GM12892 (cell line): ENCODE results near the gene ARHGAP1.

ENCODE experiments used
- DNase-seq: peaks from one replicate; pipeline ENCODE4 v3.0.0; 2011; ENCODE audit not compliant: insufficient read length
- FAIRE-seq: peaks from 2 replicates; lab custom pipeline; 2011; peaks lifted over from hg19 to GRCh38; lab: Jason Lieb, UNC
- POLR2A ChIP-seq: IDR thresholded peaks from 2 replicates; pipeline ENCODE4 v1.6.1; 2011; ENCODE audit warnings: low read depth, low read length, control low read depth
- POLR2AphosphoS5 ChIP-seq: IDR thresholded peaks from 2 replicates; pipeline ENCODE4 v1.6.1; 2011; ENCODE audit warnings: low read depth, low read length, control low read depth
- TAF1 ChIP-seq: IDR thresholded peaks from 2 replicates; pipeline ENCODE4 v1.6.1; 2011; ENCODE audit warnings: low read depth, mild to moderate bottlenecking, control low read depth, low read length, borderline replicate concordance

The ARHGAP1 gene

GRCh38 chr11:46682773-46683752, 17.4 kb downstream of the ARHGAP1 start:
- FAIRE-seq (no peak), DNase-seq (no peak)
- no peak for TF ChIP-seq POLR2A

- no peak for DNase-seq
- FAIRE-seq, result no peak
- TF ChIP-seq POLR2AphosphoS5 (no peak), TAF1 (no peak), POLR2A (no peak)
Observed at GRCh38 chr11:46681814-46682213, 18.6 kb downstream of the ARHGAP1 start.

- DNase-seq, result no peak
- FAIRE-seq, result no peak
- TF ChIP-seq POLR2A, result no peak
- no peak for TF ChIP-seq POLR2AphosphoS5
- TF ChIP-seq TAF1, result no peak
Observed at GRCh38 chr11:46680815-46681214, 19.6 kb downstream of the ARHGAP1 start.

- TF ChIP-seq POLR2AphosphoS5, result no peak
- no peak for TF ChIP-seq POLR2A
- TF ChIP-seq TAF1, result no peak
- FAIRE-seq (no peak), DNase-seq (no peak)
Observed at GRCh38 chr11:46680164-46680760, 20.2 kb downstream of the ARHGAP1 start.

- FAIRE-seq, result no peak
- TF ChIP-seq POLR2A (no peak), TAF1 (no peak), POLR2AphosphoS5 (no peak)
- no peak for DNase-seq
Observed at GRCh38 chr11:46679241-46680163, 20.9 kb downstream of the ARHGAP1 start.

GRCh38 chr11:46678741-46679130, 21.7 kb downstream of the ARHGAP1 start:
- no peak for FAIRE-seq
- no peak for TF ChIP-seq POLR2A
- no peak for TF ChIP-seq POLR2AphosphoS5
- TF ChIP-seq TAF1, result no peak

GRCh38 chr11:46677991-46678740, 22.3 kb downstream of the ARHGAP1 start:
- no peak for TF ChIP-seq POLR2A
- TF ChIP-seq TAF1, result no peak
- DNase-seq (no peak), FAIRE-seq (no peak)

More at GRCh38 chr11:46678741-46679130, 21.7 kb downstream of the ARHGAP1 start:
- no peak for DNase-seq

GRCh38 chr11:46677169-46677568, 23.2 kb downstream of the ARHGAP1 start:
- no peak for FAIRE-seq
- TF ChIP-seq TAF1, result no peak
- TF ChIP-seq POLR2AphosphoS5, result no peak
- no peak for TF ChIP-seq POLR2A

GRCh38 chr11:46676436-46677158, 23.8 kb downstream of the ARHGAP1 start:
- FAIRE-seq, result no peak
- TF ChIP-seq POLR2A (no peak), POLR2AphosphoS5 (peak; percentile 19; the same call in 1 of the 2 replicates), TAF1 (no peak)

More at GRCh38 chr11:46677169-46677568, 23.2 kb downstream of the ARHGAP1 start:
- DNase-seq, result no peak

GRCh38 chr11:46675949-46676348, 24.5 kb downstream of the ARHGAP1 start:
- FAIRE-seq (no peak), DNase-seq (no peak)
- TF ChIP-seq POLR2A, result no peak
- no peak for TF ChIP-seq TAF1
- TF ChIP-seq POLR2AphosphoS5, result no peak

More at GRCh38 chr11:46676436-46677158, 23.8 kb downstream of the ARHGAP1 start:
- no peak for DNase-seq
